ENCODE data around the gene PPP1R13B. TPM values are rescaled to one million over a fixed set of nuclear protein-coding genes. Genes with fewer than 3 reads are reported as not detected.

Gene PPP1R13B
- total RNA-seq, 2 experiments from 2014 or later = 8.2 to 18.9 TPM

DNA sequence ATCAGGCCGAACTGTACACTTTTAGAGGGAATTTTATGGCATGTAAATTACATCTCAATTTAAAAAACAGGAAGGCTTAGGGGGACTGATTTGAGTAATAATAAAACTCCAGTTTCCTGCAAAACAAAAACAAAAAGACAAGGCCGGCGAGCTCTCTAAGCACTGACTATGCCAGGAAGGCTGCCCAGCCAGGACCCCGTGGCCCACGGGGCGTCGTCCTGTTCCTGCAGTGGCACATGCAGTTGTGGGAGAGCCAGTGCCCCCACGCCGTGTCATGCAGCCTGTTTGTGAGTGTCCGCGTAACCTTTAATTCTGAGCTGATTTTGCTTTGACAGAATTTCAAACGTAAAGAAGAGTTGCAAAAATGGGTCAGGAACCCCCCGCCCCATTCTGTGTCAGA, 142.7 kb downstream of the PPP1R13B start:
- POLR2A ChIA-PET = no interaction called here
- intact Hi-C loops (cut with micrococcal nuclease; ENCODE audit: unreplicated experiment) = no loop called here
- Histone ChIP-seq H3K36me3 (ENCODE audit: insufficient read depth, low read length) (peaks cover 93% of the 10 kb centered on the region), H3K79me2 (ENCODE audit: insufficient read depth, low read depth, low read length) (no peaks in the 10 kb centered on the region), H3K27ac (ENCODE audit: low read depth, low read length, poor library complexity, severe bottlenecking) (no peak overlapping the region), H3K4me3 (ENCODE audit: low read depth, low read length, poor library complexity, severe bottlenecking) (no peak overlapping the region), H3K4me2 (ENCODE audit: low read length) (no peak overlapping the region), H3K9me2 (ENCODE audit: insufficient read depth, low read length) (no peaks in the 10 kb centered on the region), H4K20me1 (ENCODE audit: insufficient read depth, low read length) (no peaks in the 10 kb centered on the region), H3K4me1 (ENCODE audit: insufficient read depth, low read length, poor library complexity, severe bottlenecking) (peaks cover 30% of the 10 kb centered on the region), H2AFZ (ENCODE audit: low read length) (no peak overlapping the region), H3K9me3 (ENCODE audit: low read length) (no peaks in the 10 kb centered on the region)
- BruUV-seq (replicated peaks) = TSS peak; percentile 43
- no peak for DNase-seq (ENCODE audit: low spot score)
- TF ChIP-seq EZH2phosphoT487 (IDR thresholded peaks at IDR 0.05; ENCODE audit: borderline replicate concordance, low read depth, low read length) = no peak
- TF ChIP-seq, protein P1, sequence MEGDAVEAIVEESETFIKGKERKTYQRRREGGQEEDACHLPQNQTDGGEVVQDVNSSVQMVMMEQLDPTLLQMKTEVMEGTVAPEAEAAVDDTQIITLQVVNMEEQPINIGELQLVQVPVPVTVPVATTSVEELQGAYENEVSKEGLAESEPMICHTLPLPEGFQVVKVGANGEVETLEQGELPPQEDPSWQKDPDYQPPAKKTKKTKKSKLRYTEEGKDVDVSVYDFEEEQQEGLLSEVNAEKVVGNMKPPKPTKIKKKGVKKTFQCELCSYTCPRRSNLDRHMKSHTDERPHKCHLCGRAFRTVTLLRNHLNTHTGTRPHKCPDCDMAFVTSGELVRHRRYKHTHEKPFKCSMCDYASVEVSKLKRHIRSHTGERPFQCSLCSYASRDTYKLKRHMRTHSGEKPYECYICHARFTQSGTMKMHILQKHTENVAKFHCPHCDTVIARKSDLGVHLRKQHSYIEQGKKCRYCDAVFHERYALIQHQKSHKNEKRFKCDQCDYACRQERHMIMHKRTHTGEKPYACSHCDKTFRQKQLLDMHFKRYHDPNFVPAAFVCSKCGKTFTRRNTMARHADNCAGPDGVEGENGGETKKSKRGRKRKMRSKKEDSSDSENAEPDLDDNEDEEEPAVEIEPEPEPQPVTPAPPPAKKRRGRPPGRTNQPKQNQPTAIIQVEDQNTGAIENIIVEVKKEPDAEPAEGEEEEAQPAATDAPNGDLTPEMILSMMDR (conservative IDR thresholded peaks at IDR 0.05; ENCODE audit: low read length) = no peak
- CTCF ChIA-PET (ENCODE audit: unreplicated experiment) = no interaction called here

DNA sequence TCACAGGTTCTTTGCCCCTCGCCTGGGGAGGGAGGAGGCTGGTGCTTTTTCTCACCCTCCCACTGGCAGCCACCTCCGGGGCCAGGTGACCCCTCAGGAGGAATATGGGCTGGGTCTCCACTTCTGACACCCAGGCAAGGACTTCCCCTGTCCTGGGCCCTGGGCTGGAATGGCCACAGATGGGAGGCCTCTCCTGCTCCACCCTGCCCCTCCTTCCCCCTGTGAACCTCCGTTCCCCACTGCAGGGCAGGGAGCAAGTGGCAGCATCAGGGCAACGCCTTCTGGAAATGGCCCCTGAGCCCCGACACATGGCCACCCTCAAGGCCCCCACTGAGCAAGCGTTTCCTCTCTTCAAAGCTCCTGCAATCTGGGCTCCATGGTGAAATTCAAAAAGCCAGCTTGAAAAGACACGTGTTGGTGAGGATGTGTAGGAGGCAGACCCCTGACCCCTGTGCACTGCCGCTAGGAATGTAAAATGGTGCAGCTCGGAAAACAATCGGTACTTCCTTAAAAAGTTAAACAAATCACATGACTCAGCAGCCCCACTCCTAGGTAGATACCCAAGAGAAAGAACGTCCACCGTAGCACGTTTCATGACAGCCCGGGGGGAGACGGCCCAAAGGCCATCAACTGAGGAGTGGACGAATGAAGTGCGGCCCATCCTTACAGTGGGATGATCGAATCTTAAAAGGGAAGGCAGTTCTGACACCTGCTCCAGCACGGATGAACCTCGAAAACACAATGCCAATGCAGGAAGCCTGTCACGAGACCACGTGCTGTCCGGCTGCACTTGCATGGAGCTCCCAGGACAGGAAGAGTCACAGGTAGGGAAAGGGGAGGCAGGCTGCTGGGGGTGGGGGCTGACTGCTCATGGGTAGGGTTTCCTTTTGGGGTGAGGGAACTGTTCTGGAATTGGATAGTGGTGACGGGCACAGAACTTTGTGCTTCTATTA, 143.7 kb downstream of the PPP1R13B start:
- no peak for TF ChIP-seq EZH2phosphoT487 (IDR thresholded peaks at IDR 0.05; ENCODE audit: borderline replicate concordance, low read depth, low read length)
- TF ChIP-seq, protein P1 (conservative IDR thresholded peaks at IDR 0.05; ENCODE audit: low read length) = no peak
- Histone ChIP-seq H3K9me3 (ENCODE audit: low read length) (no peaks in the 10 kb centered on the region), H3K4me1 (ENCODE audit: insufficient read depth, low read length, poor library complexity, severe bottlenecking) (peaks cover 40% of the 10 kb centered on the region), H3K4me3 (ENCODE audit: low read depth, low read length, poor library complexity, severe bottlenecking) (no peak overlapping the region), H2AFZ (ENCODE audit: low read length) (no peak overlapping the region), H3K9me2 (ENCODE audit: insufficient read depth, low read length) (no peaks in the 10 kb centered on the region), H3K27ac (ENCODE audit: low read depth, low read length, poor library complexity, severe bottlenecking) (no peak overlapping the region), H3K79me2 (ENCODE audit: insufficient read depth, low read depth, low read length) (no peaks in the 10 kb centered on the region), H3K4me2 (ENCODE audit: low read length) (no peak overlapping the region), H4K20me1 (ENCODE audit: insufficient read depth, low read length) (no peaks in the 10 kb centered on the region), H3K36me3 (ENCODE audit: insufficient read depth, low read length) (peaks cover 90% of the 10 kb centered on the region)
- CTCF ChIA-PET (ENCODE audit: unreplicated experiment) = no interaction called here
- POLR2A ChIA-PET = no interaction called here
- intact Hi-C loops (cut with micrococcal nuclease; ENCODE audit: unreplicated experiment) = no loop called here
- BruUV-seq (replicated peaks) = no TSS peak
- DNase-seq (ENCODE audit: low spot score) = no peak
